ENCODE measurements around the gene IGF2R. TPM values are rescaled to one million over a fixed set of nuclear protein-coding genes. Genes with fewer than 3 reads are reported as not detected.

The IGF2R gene
- total RNA-seq, 4 donors from 2014 or later, result 85.0 to 145 (median 103) TPM

GRCh38 chr6:159964046-159964445 is 4.8 kb upstream of the IGF2R start:
- TF ChIP-seq, protein P1, sequence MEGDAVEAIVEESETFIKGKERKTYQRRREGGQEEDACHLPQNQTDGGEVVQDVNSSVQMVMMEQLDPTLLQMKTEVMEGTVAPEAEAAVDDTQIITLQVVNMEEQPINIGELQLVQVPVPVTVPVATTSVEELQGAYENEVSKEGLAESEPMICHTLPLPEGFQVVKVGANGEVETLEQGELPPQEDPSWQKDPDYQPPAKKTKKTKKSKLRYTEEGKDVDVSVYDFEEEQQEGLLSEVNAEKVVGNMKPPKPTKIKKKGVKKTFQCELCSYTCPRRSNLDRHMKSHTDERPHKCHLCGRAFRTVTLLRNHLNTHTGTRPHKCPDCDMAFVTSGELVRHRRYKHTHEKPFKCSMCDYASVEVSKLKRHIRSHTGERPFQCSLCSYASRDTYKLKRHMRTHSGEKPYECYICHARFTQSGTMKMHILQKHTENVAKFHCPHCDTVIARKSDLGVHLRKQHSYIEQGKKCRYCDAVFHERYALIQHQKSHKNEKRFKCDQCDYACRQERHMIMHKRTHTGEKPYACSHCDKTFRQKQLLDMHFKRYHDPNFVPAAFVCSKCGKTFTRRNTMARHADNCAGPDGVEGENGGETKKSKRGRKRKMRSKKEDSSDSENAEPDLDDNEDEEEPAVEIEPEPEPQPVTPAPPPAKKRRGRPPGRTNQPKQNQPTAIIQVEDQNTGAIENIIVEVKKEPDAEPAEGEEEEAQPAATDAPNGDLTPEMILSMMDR (IDR thresholded peaks at IDR 0.05; ENCODE audit: low read depth), result no peak

DNA sequence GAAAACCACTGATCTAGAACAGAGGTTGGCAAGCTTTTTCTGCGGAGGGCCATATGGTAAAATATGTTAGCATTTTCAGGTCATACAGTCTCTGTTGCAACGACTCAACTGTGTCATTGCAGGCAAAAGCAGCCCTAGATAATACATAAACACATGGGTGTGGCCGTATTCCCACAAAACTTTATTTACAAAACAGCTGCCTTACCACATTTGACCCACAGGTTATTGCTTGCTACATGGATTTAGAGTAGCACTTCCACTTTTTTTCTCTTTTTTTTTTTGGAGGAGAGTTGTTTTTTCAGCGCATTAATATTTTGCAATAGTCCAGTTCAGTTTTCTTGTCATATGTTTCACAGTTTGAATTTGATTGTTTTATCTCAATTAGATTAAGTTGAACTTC is 2.5 kb upstream of the IGF2R start:
- TF ChIP-seq, protein P1 (IDR thresholded peaks at IDR 0.05; ENCODE audit: low read depth), result no peak

GRCh38 chr6:159966981-159967380 is 1.9 kb upstream of the IGF2R start:
- TF ChIP-seq, protein P1 (IDR thresholded peaks at IDR 0.05; ENCODE audit: low read depth), result no peak

DNA sequence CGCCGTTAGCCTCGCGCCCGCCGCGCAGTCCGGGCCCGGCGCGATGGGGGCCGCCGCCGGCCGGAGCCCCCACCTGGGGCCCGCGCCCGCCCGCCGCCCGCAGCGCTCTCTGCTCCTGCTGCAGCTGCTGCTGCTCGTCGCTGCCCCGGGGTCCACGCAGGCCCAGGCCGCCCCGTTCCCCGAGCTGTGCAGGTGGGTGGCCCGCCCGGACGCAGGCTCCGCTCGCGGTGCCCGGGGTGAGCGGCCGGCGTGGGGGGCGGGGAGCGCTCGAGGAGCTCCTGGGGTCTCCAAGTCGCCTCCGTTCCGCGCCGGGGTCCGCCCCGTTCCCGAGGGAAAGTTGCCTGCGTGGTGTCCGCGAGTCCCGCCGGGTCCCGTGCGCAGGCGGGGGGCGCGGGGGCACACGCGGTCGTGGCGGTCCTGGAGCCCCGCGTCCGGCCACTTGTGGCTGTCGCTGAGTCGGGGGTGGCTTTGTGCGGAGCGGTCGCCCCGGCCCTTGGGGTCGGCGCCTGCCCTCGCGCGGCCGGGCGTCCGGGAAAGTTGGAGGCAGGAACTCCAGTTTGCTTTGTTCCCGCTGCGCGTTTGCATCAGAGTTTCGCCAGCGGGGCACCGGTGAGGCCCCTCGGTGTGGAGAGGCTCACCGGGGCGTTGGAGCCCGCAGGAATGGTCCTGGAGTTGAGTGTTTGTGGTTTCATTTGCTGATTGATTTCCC is 476 bp downstream of the IGF2R start:
- TF ChIP-seq, protein P1 (IDR thresholded peaks at IDR 0.05; ENCODE audit: low read depth), result no peak

- TF ChIP-seq, protein P1 (IDR thresholded peaks at IDR 0.05; ENCODE audit: low read depth), result no peak
Observed at GRCh38 chr6:159969921-159970320, 1.0 kb downstream of the IGF2R start.

GRCh38 chr6:159970659-159971063 is 1.8 kb downstream of the IGF2R start:
- TF ChIP-seq, protein P1 (IDR thresholded peaks at IDR 0.05; ENCODE audit: low read depth), result no peak

- TF ChIP-seq, protein P1 (IDR thresholded peaks at IDR 0.05; ENCODE audit: low read depth), result no peak
Observed at GRCh38 chr6:159971341-159972178, 2.7 kb downstream of the IGF2R start.
